Smooth muscle cell (in vitro differentiated cells): ENCODE data around the gene BRS3. TPM values are rescaled to one million over a fixed set of nuclear protein-coding genes. Genes with fewer than 3 reads are reported as not detected.

Source experiments
- DNase-seq: peaks from one replicate; lab custom pipeline; 2025; ENCODE audit not compliant: unreplicated experiment; lab: John Stamatoyannopoulos, UW
- H2AFZ ChIP-seq: fragments of 200-600 bp; sonication (generic); 2 replicates; pipeline ENCODE4 v1.6.0; 2016; ENCODE audit warnings: antibody characterized with exemption, low read depth, mild to moderate bottlenecking
- H3F3A ChIP-seq: fragments of 200-600 bp; sonication (generic); 2 replicates; pipeline ENCODE4 v1.6.0; 2017; ENCODE audit warnings: antibody characterized with exemption, low read depth
- H3K27ac ChIP-seq: fragments of 200-600 bp; sonication (generic); 2 replicates; pipeline ENCODE4 v1.5.1; 2016; ENCODE audit warnings: low read depth, mild to moderate bottlenecking
- H3K27me3 ChIP-seq: fragments of 200-600 bp; sonication (generic); 2 replicates; pipeline ENCODE4 v1.6.1; 2016; ENCODE audit warnings: low read depth, mild to moderate bottlenecking
- H3K36me3 ChIP-seq: fragments of 200-600 bp; sonication (generic); 2 replicates; pipeline ENCODE4 v1.5.1; 2016; ENCODE audit warnings: low read depth
- H3K4me1 ChIP-seq: fragments of 200-600 bp; sonication (generic); 2 replicates; pipeline ENCODE4 v1.5.1; 2016; ENCODE audit warnings: low read depth
- H3K4me2 ChIP-seq: fragments of 200-600 bp; sonication (generic); 2 replicates; pipeline ENCODE4 v1.6.0; 2016; ENCODE audit warnings: mild to moderate bottlenecking
- H3K4me3 ChIP-seq: fragments of 200-600 bp; sonication (generic); 2 replicates; pipeline ENCODE4 v1.5.1; 2016; ENCODE audit warnings: mild to moderate bottlenecking
- H3K79me2 ChIP-seq: fragments of 200-600 bp; sonication (generic); 2 replicates; pipeline ENCODE4 v1.6.0; 2016; ENCODE audit warnings: low read depth, mild to moderate bottlenecking
- H3K9ac ChIP-seq: fragments of 200-600 bp; sonication (generic); 2 replicates; pipeline ENCODE4 v1.6.0; 2016; ENCODE audit warnings: low read depth
- H3K9me3 ChIP-seq: fragments of 200-600 bp; sonication (generic); replicated peaks from 2 replicates; pipeline ENCODE4 v1.5.1; 2016; ENCODE audit warnings: low read depth
- H4K20me1 ChIP-seq: fragments of 200-600 bp; sonication (generic); 2 replicates; pipeline ENCODE4 v1.6.0; 2016; ENCODE audit warnings: low read depth
- whole genome bisulfite sequencing: methylation state at CpG from one replicate; pipeline ENCODE4 v1.1.7; 2016; ENCODE audit warnings: low lambda C conversion rate; 5-methylcytosine and 5-hydroxymethylcytosine counted together
- polyA plus RNA-seq: library from polyadenylated mRNA; unstranded; fragments of >200 nt; fragmentation: Nextera tagmentation; extraction: Ambion mirVana; gene quantifications from 2 replicates; pipeline ENCODE4 v1.2.1, GENCODE V29; 2016
- total RNA-seq: library from RNA; depleted of rRNA; stranded (reverse); fragments of >200 nt; gene quantifications from 2 replicates; pipeline ENCODE4 v1.2.3, GENCODE V29; 2014
- TF ChIP-seq, protein P1 (sequence below): fragments of 200-600 bp; sonication (generic); IDR thresholded peaks from 2 replicates; pipeline ENCODE4 v1.5.1; 2017; ENCODE audit warnings: borderline replicate concordance, mild to moderate bottlenecking, antibody characterized with exemption; ENCODE audit not compliant: insufficient read depth, poor library complexity, severe bottlenecking

Gene BRS3
- total and polyA plus RNA-seq, 2 experiments from 2014 or later = not detected

DNA sequence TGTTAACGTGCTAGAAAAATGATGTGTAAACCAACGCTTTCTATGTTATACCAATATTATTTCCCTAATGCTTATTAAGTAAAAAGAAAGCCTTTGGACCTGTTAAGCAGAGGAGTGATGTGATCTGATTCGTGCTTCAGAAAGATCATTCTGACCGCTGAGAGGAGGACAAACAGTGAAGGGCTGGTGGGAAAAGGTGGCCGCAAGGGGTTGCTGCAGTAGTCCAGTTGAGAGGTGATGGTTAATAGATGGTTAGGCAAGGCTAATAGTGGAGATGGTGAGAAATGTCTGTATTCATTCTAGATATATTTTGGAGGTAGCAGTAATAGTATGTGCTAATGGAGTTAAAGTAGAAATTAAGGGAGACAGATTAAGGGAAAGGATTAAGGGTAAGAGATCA is 31.3 kb downstream of the BRS3 start:
- Histone ChIP-seq H4K20me1 (no peaks in the 10 kb centered on the region), H2AFZ (no peak overlapping the region), H3K4me2 (no peak overlapping the region), H3K9ac (no peak overlapping the region), H3F3A (no peaks in the 10 kb centered on the region), H3K79me2 (no peaks in the 10 kb centered on the region), H3K4me3 (no peak overlapping the region), H3K4me1 (no peaks in the 10 kb centered on the region), H3K27ac (no peak overlapping the region), H3K27me3 (no peaks in the 10 kb centered on the region), H3K9me3 (peaks cover 2% of the 10 kb centered on the region), H3K36me3 (no peaks in the 10 kb centered on the region)
- 67% methylated on average over 5 of the region's 5 CpGs for WGBS
- TF ChIP-seq, protein P1, sequence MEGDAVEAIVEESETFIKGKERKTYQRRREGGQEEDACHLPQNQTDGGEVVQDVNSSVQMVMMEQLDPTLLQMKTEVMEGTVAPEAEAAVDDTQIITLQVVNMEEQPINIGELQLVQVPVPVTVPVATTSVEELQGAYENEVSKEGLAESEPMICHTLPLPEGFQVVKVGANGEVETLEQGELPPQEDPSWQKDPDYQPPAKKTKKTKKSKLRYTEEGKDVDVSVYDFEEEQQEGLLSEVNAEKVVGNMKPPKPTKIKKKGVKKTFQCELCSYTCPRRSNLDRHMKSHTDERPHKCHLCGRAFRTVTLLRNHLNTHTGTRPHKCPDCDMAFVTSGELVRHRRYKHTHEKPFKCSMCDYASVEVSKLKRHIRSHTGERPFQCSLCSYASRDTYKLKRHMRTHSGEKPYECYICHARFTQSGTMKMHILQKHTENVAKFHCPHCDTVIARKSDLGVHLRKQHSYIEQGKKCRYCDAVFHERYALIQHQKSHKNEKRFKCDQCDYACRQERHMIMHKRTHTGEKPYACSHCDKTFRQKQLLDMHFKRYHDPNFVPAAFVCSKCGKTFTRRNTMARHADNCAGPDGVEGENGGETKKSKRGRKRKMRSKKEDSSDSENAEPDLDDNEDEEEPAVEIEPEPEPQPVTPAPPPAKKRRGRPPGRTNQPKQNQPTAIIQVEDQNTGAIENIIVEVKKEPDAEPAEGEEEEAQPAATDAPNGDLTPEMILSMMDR = no peak
- no peak for DNase-seq

DNA sequence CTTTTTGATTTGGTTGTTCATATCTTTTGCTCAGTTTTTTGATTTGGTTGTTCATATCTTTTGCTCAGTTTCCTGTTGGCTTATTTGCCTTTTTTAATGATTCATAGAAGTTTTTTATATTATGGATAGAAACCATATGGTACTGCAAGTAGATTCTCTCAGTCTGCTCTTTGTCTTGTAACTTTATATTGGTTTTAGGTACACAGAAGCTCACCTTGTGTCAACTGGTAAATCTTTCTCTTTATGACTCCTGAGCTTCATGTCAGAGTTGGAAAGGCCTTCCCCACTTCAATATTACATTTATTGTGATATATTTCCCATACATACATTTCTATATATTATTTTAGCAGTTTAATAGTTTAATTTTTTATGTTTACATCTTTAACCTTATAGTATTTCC is 36.0 kb downstream of the BRS3 start:
- Histone ChIP-seq H3K27ac (no peak overlapping the region), H4K20me1 (no peaks in the 10 kb centered on the region)

DNA sequence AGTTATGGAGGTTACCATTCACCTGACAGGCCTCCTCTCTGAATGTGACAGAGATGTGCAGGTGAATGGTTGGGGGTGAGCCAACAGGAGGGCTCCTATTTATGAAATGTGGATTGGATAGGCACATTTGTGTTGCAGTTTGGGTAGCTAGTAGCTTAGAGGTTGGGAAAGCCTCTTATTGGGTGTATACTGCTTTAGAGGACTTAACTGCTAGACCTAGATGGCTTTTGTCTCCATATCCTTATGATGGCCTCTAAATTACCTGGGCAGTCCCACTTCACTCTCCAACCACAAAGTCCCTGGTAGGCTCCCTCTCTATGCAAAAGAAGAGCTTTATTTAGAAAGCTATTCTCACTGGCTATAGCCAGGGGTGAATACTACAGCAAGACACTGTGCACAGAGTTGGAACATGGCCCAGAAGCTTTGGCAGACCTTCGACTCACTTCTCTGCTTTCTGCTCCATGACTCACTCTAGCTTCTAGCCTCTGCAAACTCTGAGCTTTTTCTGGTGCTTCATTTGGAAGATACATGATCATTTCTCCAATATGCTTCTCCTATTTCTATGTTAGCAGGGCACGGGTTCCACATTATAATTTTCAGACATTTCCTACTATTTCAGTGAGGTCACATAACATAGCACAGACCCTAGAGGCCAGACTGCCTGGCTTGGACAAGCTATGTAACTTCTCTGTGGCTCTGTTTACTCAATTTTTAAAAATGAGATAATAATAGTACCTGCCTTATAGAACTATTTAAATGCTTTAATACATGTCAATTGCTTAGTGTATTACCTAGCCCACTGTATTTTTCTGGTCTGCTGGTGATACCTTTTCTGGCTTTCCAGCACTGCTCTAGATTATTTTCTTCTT is 38.2 kb downstream of the BRS3 start:
- no peak overlapping the region for H3K27ac ChIP-seq
- no peaks in the 10 kb centered on the region for H4K20me1 ChIP-seq
- no peak overlapping the region for H3K4me2 ChIP-seq
- H3K27me3 ChIP-seq = no peaks in the 10 kb centered on the region
- no peaks in the 10 kb centered on the region for H3K4me1 ChIP-seq
- no peak for DNase-seq
- no peaks in the 10 kb centered on the region for H3F3A ChIP-seq
- H3K9me3 ChIP-seq = no peaks in the 10 kb centered on the region
- H2AFZ ChIP-seq = no peak overlapping the region
- H3K36me3 ChIP-seq = no peaks in the 10 kb centered on the region
- no peak overlapping the region for H3K4me3 ChIP-seq
- TF ChIP-seq, protein P1 = no peak
- no peak overlapping the region for H3K9ac ChIP-seq
- WGBS = 43% methylated on average over 2 of the region's 2 CpGs
- H3K79me2 ChIP-seq = no peaks in the 10 kb centered on the region

More for the DNA sequence above, 36.0 kb downstream of the BRS3 start:
- Histone ChIP-seq H3K79me2 (no peaks in the 10 kb centered on the region), H3F3A (no peaks in the 10 kb centered on the region), H3K4me2 (no peak overlapping the region), H3K9ac (no peak overlapping the region), H3K36me3 (no peaks in the 10 kb centered on the region), H3K4me1 (no peaks in the 10 kb centered on the region), H2AFZ (no peak overlapping the region), H3K27me3 (no peaks in the 10 kb centered on the region), H3K4me3 (no peak overlapping the region), H3K9me3 (no peaks in the 10 kb centered on the region)
- no peak for DNase-seq
- TF ChIP-seq, protein P1 = no peak
